SH-SY5Y (cell line): ENCODE results near the gene MRTO4.

ENCODE experiments used
- GATA2 ChIP-seq: IDR thresholded peaks from 2 replicates; pipeline ENCODE4 v1.6.1; 2011; ENCODE audit warnings: mild to moderate bottlenecking, low read depth, low read length
- GATA3 ChIP-seq: IDR thresholded peaks from 2 replicates; pipeline ENCODE4 v1.6.1; 2011; ENCODE audit warnings: low read depth, mild to moderate bottlenecking, low read length, moderate library complexity

DNA sequence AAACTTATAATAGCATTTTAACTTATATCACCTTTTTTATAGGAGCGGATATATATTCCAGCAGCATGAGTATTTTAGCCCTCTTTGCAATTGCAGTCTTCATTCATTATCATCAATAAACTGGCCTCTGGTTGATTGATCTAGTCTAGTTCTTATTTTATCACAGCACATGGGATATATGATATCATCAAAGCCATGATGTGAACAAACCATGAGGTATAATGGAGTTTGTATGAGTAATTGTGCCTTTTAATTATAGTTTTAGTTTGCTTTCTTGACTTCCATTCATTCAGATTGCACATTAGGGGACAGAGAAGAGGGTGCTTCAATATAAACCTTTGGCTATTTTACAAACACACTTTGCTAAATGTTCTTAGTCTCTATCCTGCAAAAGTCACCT lies 38.0 kb upstream of the MRTO4 start:
- no peak for TF ChIP-seq GATA2
- TF ChIP-seq GATA3 = no peak
